ENCODE data around the gene FRMD4A.

DNA sequence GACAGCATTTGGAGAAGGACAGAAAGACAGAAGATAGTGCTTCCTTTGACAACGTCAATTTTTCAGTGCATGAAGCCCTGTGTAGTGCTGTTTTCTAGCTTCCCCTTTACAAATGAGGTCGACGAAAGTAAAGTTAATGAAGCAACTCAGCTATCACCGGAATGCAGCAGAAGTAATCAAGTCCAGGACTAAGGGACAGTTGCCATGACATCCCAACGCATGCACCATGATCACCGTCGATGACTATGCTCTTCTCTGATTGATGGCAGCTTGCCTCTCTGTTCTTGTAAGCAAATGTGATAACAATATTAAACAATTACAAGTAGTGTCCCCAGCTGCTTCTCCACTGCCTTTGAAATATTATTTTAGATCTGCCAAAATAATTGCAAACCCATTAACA lies 205.8 kb downstream of the FRMD4A start:
- TF ChIP-seq, protein P1, sequence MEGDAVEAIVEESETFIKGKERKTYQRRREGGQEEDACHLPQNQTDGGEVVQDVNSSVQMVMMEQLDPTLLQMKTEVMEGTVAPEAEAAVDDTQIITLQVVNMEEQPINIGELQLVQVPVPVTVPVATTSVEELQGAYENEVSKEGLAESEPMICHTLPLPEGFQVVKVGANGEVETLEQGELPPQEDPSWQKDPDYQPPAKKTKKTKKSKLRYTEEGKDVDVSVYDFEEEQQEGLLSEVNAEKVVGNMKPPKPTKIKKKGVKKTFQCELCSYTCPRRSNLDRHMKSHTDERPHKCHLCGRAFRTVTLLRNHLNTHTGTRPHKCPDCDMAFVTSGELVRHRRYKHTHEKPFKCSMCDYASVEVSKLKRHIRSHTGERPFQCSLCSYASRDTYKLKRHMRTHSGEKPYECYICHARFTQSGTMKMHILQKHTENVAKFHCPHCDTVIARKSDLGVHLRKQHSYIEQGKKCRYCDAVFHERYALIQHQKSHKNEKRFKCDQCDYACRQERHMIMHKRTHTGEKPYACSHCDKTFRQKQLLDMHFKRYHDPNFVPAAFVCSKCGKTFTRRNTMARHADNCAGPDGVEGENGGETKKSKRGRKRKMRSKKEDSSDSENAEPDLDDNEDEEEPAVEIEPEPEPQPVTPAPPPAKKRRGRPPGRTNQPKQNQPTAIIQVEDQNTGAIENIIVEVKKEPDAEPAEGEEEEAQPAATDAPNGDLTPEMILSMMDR (IDR thresholded peaks at IDR 0.05) = no peak
- TF ChIP-seq EZH2phosphoT487 (IDR thresholded peaks at IDR 0.05) = no peak
- TF ChIP-seq EZH2 (IDR thresholded peaks at IDR 0.05) = no peak

Data from neural progenitor cell (in vitro differentiated cells).